GM21529 (cell line): ENCODE measurements around the gene RAN.
A peak's percentile ranks its signal among the peaks of the same experiment; 100 is the strongest.
"Not testable (repeated sequence)": the region's sequence is repeated elsewhere in the genome, so short reads cannot be mapped to it uniquely, and the experiment has no call there.

Source experiments
- ATAC-seq: cut with Tn5 transposase; IDR thresholded peaks from one replicate; pipeline ENCODE4 v1.9.1; 2021; ENCODE audit not compliant: unreplicated experiment

Gene RAN

DNA sequence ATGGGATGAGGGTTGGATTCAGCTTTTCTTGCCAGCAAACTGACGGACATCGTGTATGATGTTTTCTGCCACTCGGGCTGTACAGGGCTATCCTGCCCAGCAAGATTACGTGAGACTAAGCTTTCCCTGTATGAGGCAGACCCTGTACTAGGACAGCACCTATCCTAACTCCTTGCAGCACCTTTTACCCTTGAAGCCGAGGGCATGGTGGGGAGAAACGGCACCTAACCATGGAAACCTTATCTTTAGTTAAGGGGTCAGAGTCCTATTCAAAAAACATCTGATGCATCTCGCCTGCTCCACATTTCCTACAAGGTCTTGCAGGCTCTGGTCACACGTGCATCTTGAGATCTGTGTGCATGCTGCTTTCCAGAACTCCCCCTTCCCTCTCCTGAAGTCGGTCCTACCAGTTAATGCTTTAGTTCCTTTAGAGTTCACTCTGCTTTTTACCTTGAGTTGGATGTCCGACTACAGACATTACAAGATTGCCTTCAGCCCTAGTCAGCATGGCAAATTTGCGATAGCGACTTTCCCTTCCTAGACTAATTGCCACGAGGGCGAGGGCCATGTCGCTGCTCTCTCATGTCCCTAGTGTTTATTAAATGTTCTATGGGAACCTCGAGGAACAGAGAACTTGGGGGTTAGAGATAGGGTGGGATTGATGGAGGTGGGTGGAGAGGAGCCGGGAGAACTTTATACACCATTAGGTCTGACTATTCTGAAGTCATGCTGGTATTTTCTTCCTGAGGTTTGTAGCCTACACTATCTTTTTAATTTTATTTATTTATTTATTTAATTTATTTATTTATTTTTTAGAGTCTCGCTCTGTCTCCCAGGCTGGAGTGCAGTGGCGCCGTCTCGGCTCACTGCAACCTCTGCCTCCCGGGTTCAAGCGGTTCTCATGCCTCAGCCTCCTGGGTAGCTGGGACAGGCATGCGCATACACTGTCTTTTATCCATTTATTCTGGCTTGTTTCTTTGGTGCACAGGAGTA lies 6.6 kb downstream of the RAN start:
- ATAC-seq = no peak

DNA sequence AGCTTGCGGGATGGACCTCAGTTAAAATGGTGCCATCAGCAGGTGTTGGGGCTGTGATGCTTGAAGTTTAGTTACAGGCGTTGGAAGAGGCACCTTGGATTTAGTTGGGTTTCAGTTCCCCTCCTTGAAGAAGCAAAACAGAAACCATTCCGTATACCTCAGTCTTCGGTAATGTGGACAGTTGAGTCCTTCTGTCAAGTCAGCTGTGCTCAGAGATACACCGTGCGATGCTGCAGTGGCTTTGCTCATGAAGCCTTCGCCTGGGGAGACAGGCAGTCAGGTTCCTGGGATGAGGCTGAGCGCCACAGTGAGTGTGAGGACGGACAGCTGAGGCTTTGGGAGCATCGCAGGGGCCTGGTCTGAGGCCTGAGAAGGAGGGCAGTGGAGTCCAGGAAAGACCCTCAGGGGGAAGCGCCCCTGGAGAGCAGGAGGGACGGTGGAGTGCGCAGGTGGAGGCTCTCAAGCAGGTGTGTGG lies 7.4 kb downstream of the RAN start:
- ATAC-seq = peak; percentile 91

DNA sequence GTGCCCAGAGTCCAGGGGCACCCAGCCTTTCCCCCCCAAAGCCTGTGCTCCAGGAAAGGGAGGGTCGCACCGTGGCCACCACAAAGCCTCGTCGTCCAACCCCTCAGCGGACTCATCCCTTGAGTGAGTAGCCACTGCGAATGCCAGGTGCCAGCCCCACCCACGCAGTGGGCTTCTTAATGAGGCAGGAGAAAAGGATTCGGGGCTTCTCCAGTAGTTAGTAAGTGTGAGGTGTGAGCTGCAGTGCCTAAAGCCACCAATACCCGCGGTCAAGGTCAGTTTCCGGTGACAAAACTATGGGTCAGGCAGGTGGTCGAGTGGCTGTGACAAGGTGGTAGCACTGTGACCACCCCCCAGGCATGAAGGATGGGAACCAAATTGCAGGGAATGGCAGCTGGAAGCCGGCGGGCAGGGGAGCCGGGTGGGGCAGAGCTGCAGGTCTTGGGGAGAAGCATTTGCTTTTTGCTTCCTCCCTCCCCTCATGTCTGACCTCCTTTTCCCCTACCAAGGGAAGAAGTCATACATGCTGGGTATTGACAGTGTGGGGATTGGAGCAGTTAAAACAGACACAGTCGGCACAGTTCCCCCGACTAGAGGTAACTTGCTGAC lies 8.0 kb downstream of the RAN start:
- ATAC-seq = no peak

DNA sequence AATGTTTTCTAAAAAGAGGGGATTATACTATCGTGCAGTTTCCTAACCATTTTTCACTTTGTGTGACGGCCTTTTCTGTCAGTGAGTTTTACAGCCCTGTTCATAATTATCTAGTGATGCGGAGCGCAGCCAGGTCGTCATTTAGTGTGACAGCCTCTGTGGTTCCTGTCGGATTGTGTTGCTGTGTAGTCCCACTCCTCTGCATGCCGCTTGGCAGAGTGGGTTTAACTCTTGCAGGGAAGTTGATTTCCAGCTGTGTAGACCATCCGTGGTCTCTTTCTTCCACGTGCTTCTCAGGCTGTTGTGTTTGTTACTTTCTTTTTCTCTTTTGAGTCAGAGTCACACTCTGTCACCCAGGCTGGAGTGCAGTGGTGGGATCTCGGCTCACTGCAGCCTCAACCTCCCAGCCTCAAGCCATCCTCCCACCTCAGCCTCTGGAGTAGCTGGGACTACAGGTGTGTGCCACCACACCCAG lies 8.6 kb downstream of the RAN start:
- ATAC-seq = peak; percentile 44

DNA sequence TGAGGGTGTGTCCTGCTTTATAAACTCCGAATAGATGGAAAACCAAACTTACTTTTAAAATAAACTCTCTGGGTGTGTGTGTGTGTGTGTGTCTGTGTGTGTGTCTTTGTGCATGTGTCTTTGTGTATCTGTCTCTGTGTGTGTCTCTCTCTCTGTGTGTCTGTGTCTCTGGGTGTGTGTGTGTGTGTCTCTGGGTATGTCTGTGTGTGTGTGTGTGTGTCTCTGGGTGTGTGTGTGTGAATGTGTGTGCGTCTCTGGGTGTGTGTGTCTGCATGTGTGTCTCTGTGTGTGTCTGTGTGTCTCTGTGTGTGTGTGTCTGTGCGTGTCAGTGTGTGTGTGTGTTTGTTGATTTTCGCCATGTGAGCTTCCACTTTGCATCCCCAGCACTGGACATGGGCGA lies 9.2 kb downstream of the RAN start:
- no peak for ATAC-seq

DNA sequence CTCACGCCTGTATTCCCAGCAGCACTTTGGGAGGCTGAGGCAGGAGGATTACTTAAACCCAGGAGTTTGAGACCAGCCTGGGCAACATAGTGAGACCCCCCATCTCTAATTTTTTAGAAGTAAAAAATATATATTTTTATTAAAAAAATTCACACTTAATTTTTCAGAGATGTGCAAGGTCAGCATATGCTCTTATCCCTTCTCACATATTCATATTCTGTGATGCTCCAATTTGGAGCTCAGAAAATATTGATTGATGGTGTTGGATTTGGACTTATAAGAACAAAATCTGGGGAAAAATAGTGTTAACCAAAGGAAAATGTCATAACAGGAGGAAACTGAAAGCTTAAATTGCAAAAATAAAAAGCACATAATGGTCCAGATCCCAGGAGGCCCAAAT lies 9.7 kb downstream of the RAN start:
- no peak for ATAC-seq

DNA sequence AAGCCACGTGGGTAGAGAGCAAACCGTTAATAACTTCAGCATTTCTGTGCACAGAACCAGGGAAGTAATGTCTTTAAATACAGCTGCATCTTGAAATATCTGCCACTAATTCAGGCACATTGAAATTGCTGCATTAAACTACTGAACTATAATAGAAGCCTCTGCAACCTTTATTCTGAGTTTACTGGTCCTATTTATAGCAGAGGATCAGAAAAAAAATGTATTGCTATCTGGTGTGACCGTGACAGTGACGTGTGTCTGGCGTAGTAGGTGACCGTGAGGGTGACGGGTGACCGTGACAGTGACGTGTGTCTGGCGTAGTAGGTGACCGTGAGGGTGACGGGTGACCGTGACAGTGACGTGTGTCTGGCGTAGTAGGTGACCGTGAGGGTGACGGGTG lies 15.3 kb downstream of the RAN start:
- ATAC-seq = not testable (repeated sequence)

DNA sequence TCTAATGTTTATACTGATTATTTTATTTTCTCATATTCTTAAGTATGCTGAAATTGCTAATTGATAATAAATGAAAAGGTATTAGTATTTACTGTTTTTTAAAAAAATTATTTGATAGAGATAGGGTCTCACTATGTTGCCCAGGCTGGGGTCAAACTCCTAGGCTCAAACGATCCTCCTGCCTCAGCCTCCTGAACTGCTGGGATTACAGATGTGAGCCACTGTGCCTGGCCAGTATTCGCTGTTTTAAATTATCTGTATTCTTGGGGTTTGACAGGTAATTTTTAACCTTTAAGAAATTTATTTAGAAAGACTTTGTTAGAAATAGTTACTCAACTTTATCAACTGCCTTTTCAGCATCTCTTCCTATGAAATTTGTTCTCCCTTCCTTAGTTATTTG lies 32.2 kb downstream of the RAN start:
- ATAC-seq = no peak

DNA sequence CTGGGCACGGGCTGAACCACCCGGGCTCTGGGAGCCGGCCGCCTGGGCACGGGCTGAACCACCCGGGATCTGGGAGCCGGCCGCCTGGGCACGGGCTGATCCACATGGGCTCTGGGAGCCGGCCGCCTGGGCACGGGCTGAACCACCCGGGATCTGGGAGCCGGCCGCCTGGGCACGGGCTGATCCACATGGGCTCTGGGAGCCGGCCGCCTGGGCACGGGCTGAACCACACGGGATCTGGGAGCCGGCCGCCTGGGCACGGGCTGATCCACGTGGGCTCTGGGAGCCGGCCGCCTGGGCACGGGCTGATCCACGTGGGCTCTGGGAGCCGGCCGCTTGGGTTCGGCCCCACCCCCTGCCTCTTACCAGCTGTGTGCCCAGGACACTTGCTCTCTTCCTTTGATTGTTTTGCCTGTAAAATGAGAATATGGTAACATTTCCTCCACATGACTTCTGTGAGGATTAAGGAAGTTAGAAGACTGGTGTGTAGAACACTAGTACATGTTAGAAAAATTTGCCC lies 33.1 kb downstream of the RAN start:
- ATAC-seq = not testable (repeated sequence)

DNA sequence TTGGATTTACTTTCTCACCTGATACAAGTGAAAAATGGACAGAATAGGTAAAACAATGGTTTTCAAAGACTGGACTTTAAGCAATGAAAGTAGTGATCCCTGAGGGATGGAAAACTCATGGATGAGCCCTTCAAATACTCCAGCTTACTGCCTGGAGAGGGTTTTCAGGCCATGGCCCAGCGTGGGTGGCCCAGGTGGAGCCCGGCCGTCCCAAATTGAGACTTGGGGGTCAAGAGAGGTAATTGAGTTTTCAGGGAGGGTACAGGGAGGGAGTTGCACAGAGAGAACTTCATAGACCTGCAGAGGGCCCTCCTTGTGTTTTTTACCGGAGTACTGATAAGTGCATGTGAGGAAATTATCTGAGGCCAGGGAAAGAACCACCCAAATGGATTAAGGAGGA lies 37.2 kb downstream of the RAN start:
- ATAC-seq = no peak

DNA sequence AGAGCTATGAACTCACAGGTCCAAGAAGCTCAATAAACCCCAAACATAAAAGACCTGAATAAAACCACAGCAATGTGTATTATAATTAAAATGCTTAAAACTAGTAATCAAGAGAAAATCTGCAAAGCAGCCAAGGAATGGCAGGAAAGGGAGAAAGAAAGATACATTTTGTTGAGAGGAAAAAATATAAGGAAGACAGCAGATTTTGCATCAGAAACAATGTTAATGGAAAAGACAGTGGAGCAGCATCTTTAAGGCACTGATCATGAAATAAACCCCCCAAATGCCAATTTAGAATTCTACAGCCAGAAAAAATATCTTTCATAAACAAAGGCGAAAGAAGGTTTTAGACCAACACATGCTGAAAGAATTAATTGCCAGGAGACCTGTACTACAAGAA lies 39.3 kb downstream of the RAN start:
- no peak for ATAC-seq

DNA sequence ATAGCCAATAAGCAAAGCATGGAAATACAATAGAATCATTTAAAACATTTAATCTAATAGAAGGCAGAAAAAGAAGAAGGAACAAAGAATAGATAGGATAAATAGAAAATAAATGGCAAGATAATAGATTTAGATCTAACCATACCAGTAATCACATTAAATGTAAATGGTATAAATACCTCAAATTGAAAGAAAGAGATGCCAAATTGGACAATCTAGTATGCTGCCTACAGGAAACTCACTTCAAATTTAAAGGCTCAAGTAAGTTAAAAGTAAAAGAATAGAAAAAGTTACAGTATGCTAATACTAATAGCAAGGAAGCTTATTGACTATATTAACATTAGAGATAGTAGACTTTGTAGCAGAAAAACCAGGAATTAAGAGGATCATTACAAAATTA lies 40.1 kb downstream of the RAN start:
- ATAC-seq = no peak

DNA sequence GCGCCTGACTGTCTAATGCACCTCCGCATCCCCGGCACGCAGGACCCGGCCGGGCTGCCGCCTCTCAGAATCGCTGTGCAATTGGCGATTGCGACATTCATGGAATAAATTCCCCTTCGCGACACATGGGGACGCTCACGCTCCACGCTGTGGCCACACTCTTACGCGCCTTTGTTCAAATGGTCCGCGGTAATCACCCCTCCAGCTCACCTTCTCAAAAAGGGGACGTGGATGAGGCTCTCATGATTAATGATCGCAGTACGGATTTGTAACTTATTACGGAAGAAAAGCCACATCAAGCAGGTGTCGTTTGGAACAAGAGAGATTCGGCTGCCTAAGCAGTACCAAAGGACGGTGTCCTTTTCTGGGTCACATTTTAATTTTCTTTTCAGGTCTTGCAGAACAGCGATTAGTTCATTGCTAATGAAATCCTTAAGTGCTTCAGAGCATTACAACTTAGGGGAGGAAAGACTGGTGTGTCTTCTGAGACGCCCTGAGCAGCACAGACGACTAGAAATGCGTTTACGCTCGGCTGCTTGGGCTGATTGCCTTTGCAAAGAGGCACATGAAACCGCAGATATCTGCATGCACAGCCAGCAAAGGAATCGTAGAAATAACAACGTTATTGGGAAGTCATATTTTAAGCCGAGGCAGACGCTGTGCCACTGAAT lies 44.5 kb downstream of the RAN start:
- no peak for ATAC-seq

DNA sequence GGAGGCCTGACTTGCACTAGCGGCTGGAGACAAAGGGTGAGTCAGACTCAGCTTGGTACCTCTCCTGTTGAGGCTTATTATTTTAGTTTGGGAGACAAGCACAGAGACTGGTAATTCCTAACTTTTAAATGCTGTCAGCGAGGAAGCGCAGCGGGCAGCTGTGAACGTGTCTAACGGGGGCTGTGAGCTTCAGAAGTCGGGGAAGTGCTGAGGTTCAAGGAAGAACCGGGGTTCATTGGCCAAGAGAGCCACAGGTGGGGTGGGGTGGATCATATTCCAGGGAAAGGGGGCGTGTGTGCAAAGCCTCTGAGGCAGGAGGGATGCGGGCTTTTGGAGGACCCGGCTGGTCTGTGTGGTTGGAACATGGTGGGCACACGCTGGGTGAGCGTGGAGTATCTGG lies 45.7 kb downstream of the RAN start:
- no peak for ATAC-seq

DNA sequence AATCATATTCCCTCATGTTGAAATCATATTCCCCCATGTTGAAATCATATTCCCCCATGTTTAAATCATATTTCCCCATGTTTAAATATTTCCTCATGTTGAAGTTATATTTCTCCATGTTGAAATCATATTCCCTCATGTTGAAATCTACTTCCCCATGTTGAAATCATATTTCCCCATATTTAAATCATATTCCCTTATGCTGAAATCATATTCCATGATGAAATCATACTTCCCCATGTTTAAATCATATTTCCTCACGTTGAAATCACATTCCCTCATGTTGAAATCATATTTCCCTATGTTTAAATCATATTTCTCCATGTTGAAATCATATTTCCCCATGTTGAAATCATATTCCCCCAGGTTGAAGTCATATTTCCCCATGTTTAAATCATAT lies 47.2 kb downstream of the RAN start:
- no peak for ATAC-seq

DNA sequence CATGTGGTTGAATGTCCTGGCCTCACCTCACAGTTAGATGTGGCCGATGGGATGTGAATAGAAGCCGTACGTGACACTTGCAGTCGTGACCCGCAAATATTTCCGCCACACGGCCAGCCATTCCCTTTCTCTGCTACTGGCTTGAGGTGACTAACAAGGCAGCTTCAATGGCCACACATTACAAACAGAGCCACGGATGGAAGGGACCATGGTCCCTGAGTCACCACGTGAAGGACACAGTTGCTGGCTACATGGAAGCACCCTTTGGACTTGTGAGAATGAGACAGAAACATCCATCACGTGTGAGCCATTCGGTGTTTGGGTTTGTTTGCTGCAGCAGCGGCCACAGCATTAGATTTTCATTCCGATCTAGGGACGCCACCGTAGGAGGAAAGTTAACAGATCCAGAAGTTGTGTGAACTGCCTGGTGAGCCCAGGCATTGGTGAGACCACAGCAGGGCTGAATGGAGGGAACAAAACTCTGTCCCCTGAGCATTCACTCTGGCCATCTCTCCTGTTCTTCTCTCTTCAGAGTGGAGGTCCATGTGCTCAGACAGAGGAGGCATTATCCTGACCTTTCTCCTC lies 48.3 kb downstream of the RAN start:
- no peak for ATAC-seq

DNA sequence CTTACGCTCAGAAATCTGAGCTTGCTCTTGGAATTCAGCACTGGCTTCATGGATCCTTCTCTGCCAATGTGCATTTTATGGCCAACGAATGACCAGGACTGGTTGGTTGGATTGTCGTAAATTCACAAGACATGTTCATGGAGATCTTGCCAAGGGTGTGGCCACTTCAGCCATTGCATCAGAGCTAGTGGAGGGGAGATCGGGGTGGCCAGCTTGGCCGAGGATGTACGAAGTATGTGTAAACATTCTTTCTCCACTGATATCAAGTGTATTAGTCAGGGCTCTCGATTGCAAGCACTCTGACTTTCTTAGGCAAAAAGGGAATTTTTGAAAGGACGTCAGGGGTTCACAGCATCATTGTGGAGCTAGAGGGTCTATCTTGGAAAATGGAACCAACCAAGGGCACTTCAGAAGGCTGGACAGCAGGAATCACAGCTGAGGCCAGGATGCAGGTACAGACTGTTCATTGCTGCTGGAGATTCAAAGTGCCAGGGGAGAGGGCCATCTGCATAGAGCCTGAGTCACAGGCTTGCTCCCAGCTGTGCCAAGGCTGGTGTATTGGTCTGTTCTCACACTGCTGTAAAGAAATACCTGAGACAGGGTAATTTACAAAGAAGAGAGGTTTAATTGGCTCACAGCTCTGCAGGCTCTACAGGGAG lies 49.0 kb downstream of the RAN start:
- no peak for ATAC-seq

DNA sequence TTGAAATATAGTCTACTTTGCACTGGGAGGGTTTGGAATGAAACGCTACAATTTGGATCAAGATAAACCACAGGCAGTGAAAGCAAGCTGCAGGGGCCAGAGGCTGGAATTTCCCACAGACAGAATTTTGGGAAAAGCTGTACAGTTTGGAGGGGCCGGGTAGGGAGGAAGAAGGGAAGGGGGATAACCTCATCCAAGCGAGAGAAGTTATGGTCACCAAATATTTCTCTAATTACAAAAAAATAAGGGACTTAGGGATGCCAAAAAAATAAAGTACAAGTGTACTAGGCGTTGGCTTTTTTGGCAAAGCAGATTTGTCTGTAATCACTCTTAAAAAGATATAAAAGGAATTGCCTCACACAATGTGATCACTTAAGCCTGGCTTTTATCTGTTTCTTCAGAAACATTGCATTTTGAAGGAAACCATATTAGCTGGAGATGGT lies 50.7 kb downstream of the RAN start:
- ATAC-seq = no peak

DNA sequence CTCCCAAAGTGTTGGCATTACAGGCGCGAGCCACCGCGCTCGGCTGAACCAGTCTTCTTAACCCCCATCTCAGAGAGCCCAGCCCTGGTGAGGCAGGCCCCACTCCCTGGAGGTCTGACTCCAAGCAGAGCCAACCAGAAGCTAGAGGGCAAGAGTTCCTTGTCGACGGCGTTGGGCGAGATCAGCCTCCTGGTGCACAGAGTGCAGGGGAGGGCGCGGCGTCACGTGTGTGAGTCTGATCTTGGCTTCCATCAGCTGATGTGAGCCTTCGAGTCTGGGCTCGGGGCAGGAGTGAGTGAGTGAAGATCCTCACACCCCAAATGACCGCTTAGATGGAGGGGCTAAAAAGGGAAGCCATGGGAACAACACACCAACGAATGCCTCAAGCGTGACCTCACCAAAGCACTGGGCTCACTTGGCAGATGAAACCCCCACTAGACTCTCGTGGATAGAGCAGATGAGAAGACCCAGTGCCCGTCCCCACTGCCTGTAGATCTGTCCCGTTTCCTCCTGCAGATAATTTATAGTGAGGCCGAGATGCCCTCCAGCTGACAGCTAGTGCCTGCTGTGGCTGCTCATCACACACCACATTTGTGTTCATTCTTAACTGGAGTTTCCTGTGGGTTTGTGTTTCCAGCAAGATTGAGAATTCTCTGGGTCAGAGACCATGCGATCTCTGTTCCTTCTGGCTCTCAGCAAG lies 53.2 kb downstream of the RAN start:
- ATAC-seq = no peak

DNA sequence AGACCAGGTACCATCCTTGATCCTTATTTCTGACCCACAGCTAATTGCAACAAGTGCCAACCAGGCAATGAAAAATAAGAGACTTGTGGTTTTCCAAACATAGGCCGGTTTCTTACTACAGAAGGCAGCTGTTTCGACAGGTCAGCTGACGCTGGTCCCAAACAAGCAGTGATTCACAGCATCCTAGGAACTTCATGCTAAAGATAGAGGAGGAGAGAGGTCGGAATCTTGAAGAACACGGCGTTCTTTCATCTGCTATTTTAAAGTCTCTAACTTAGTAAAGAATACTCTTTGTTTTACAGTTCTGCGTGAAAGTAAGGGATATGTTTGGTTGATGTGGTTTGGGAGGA lies 53.8 kb downstream of the RAN start:
- no peak for ATAC-seq
